T-helper 1 cell (primary cell): ENCODE results near the gene ELANE.

Experiments
- DNase-seq, 5 donors: peaks; one replicate each; pipeline ENCODE4 v3.0.0-alpha.2; 2012 to 2020

The ELANE gene

DNA sequence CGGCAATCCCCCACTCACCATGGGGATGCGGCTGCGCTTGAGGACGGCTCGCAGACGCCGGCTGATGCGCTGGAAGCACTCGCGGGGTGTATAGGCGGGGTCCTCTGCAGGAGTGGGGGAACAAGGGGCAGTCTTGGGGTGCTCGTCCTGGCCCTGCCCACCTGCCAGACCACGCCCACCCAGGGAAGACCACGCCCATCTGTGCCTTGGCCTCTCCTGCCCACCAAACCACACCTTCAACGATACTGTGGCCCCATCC is 47.9 kb downstream of the ELANE start:
- DNase-seq = no peak

DNA sequence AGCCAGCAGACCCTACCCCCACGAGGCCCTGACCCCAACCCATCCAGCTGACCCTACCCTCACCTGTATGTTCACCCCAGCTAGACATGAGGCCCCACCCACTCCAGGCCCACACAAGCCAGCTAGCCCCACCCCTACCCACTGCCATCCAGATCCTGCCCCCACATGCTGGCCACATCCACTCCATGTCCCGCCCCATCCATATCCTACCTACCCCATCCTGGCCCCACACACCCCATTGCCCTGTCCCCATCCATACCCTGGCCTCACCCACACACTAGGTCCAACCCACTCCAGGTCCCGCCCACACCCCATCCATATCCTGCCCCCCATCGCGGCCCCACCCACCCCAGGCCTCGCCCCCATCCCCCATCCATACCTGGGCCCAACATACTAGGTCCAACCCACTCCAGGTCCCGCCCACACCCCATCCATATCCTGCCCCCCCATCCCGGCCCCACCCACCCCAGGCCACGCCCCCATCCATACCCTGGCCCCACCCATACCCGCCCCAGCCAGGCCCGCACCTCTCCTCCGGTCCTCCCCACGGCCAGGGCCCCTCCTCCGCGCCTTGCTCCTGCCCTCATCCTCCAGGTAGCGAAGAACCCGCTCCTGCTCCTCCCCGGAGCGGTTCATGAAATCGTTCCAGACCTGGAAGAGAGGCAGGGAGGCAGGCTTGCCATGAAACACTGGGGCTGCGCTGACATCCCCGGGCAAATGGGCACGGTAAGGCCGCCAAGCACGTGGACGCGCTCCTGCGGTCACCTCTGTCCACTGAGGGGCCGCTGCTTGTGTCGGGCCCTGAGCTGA is 48.4 kb downstream of the ELANE start:
- DNase-seq = no peak

DNA sequence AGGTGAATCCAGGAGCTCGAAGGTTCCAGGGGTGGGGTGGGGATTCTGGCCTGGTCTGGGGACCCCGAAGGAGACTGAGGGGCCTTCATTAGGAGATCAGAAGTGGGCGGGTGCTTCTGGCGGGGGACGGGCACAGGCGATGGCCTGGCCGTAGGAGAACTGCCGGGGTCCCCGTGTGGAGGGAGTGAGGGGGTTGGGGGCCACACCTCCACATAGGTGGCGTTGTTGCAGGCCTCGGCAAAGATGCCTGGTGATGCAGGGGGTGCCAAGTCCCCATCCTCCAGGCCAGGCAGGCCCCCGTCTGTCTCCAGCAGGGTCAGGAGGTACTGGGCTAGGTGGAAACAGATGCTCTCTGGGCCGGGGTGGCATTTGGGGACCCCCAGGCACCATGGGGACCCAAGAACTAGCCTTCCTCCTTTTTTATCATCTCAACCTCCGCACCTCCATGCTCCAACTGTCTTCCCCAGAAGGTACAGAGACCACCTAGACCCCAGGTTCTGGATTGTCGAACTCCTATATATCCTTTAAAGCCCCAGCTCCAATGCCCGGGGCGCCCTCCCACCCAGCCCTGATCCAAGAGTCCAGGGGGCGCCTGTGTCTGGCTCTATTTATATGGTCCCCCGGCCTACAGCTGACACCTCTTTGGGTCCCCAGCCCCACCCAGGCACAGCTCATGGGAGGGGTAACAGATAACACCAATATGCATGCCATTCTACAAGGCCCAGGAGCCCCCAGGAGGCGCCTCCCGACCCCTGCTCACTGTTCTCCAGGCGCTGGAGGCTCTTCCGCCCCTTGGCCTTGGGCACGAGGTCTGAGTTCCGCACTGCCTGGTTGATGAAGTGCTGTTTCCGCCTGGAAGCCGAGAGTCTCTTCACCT is 49.4 kb downstream of the ELANE start:
- no peak for DNase-seq

DNA sequence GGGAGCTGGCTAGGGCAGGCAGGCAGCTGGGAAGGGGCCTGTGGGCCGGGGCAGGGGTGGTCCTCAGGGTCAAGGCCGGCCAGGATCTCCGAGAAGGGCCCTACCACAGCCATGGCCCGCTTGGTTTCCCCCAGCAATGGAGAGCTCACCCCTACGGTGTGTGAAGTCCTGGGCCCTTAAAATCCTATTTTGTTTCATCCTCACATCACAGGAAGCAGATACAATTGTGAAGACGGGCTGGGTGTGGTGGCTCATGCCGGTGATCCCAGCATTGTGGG is 49.9 kb downstream of the ELANE start:
- no peak for DNase-seq

DNA sequence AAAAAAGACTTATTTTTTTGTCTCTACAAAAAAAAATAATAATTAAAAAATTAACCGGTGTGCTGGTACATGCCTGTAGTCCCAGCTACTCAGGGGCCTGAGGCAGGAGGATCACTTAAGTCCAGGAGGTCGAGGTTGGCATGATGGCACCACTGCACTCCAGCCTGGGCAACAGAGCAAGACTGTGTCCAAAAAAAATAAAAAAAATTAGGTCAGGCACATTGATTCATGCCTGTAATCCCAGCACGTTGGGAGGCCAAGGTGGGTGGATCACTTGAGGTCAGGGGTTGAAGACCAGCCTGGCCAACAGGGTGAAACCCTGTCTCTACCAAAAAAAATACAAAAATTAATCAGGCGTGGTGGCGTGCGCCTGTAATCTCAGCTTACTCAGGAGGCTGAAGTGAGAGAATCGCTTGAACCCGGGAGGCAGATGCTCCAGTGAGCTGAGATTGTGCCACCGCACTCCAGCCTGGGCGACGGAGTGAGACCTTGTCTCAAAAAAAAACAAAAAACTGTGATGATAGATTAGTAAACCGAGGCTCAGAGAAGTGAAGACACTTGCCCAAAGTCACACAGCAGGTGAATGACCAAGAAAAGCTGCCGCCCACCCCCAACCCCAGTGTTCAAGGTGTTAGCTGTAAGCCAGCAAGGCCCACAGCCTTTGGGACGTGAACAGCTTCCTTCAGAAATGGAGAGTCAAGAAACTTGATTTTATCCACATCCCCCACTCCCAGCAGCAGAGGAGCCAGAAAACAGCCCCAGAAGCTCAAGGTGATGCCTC is 50.5 kb downstream of the ELANE start:
- DNase-seq = no peak

DNA sequence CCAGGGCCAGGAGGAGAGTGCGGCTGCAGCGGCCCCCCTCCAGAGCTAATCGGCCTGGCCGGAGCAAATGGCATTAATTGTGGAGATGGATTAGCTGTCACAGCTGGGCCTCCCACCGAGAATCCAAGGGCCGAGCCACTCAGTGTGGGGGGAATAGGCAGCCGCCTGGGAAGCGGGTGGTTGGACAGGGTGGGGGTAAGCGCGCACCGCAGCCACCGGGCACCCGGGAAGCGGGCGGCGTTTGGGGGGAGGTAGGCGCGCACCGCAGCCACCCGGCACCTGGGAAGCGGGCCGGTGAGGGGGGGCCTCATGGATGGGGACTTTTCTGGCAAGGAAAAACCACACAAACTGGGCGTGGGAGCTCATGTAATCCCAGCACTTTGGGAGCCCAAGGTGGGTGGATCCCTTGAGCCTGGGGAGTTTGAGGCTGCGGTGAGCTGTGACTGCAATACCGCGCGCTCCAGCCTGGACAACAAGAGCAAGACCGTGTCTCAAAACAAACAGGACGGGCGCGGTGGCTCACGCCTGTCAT is 51.2 kb downstream of the ELANE start:
- DNase-seq = no peak

DNA sequence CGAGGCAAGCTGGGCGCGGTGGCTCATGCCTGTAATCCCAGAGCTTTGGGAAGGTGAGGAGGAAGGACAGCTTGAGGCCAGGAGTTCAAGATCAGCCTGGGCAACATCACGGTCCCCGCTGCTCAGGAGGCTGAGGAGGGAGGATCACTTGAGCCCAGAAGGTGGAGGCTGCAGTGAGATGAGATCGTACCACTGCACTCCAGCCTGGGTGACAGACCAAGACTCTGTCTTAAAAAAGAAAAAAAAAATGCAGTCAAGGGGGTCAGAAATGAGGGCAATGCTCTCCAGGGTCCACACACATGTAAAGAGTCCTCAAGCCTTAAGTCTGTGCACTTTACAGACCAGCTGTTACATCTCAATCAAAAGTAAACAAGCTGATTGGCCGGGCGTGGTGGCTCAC is 52.4 kb downstream of the ELANE start:
- no peak for DNase-seq
